ENCODE measurements around the gene FCHSD1. TPM values are rescaled to one million over a fixed set of nuclear protein-coding genes. Genes with fewer than 3 reads are reported as not detected.

The FCHSD1 gene
- total and polyA plus RNA-seq, 2 donors (not counting 1 experiment from before 2014, with no cell fraction given): 123 to 193 TPM

DNA sequence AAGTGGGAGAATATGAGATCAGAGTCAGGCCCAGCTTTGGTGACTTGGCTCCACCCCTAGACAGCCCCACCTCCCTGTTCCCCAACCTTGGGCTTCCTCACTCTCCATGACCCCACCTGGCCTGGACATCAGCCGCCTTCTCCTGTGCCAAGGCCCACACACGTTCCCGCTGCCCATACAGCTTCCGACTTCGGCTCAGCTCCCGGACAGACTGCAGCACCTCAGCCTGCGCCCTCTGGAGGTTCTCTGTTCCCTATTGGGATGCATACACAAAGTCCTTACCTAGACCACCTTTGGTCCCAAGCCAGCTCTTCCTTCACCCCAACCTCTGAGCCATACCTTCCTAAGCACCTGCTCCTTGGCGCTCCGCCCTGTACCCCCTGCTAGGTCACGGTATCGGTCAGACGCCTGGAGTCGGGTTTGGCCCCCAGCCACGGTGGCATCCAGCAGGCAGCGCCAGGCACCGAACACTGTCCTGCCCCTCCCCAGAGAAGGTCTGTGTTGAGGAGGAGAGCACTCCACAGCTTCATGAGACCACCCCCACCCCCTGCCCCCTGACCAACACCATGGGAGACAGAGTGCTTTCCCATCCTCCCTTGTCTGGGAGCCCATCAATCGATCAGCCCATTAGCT is 2.0 kb downstream of the FCHSD1 start:
- peaks cover 8% of the 10 kb centered on the region for H3K79me2 ChIP-seq (ENCODE audit: control insufficient read depth, insufficient read depth, low read length)
- H3K27me3 ChIP-seq (replicated peaks in 1 of 4; ENCODE audit: control extremely low read depth in 1 of 4, control insufficient read depth in 3 of 4, insufficient read depth in 4 of 4, low read length in 3 of 4): no peaks in the 10 kb centered on the region
- peaks cover 11 to 33% of the 10 kb centered on the region in 2 experiments for H3K36me3 ChIP-seq (replicated peaks in 1 of 2; ENCODE audit: control extremely low read depth in 1 of 2, control insufficient read depth in 1 of 2, extremely low read depth in 1 of 2, insufficient read depth in 2 of 2, low read length in 1 of 2)
- H3K4me3 Mint-ChIP-seq: peak overlapping the region; percentile 99
- DNase-seq (no peak), ATAC-seq (ENCODE audit: low read depth) (no peak)
- ChIA-PET CTCF (interaction anchor here (1.0 to 2.3 kb wide), 2 partner anchors 13 to 57 kb away, joined by 4 to 9 read pairs; partner anchors contain the start of genes HDAC3 and RELL2), POLR2A (no interaction called here)
- H4K20me1 ChIP-seq (ENCODE audit: control insufficient read depth, insufficient read depth, low read length, poor library complexity, severe bottlenecking): no peaks in the 10 kb centered on the region
- WGBS (ENCODE audit: insufficient coverage): 97% methylated on average over 13 of the region's 17 CpGs
- no peak overlapping the region for H3K9ac ChIP-seq (ENCODE audit: low read length)
- no peak overlapping the region for H3K27ac ChIP-seq (ENCODE audit: low read length in 2 of 2)
- H3K27ac Mint-ChIP-seq: no peak overlapping the region
- intact Hi-C loops (cut with micrococcal nuclease): no loop called here
- TF ChIP-seq, protein P1, sequence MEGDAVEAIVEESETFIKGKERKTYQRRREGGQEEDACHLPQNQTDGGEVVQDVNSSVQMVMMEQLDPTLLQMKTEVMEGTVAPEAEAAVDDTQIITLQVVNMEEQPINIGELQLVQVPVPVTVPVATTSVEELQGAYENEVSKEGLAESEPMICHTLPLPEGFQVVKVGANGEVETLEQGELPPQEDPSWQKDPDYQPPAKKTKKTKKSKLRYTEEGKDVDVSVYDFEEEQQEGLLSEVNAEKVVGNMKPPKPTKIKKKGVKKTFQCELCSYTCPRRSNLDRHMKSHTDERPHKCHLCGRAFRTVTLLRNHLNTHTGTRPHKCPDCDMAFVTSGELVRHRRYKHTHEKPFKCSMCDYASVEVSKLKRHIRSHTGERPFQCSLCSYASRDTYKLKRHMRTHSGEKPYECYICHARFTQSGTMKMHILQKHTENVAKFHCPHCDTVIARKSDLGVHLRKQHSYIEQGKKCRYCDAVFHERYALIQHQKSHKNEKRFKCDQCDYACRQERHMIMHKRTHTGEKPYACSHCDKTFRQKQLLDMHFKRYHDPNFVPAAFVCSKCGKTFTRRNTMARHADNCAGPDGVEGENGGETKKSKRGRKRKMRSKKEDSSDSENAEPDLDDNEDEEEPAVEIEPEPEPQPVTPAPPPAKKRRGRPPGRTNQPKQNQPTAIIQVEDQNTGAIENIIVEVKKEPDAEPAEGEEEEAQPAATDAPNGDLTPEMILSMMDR (IDR thresholded peaks at IDR 0.05): no peak
- TF ChIP-seq EZH2 (IDR thresholded peaks at IDR 0.05; ENCODE audit: borderline replicate concordance, insufficient read depth, low read depth, low read length, poor library complexity, severe bottlenecking): no peak
- peaks cover 14 to 22% of the 10 kb centered on the region in 2 donors for H3K4me1 ChIP-seq (ENCODE audit: control insufficient read depth in 2 of 2, insufficient read depth in 2 of 2, low read length in 2 of 2)
- no peaks in the 10 kb centered on the region for H3K27me3 Mint-ChIP-seq
- H3K4me1 Mint-ChIP-seq: peaks cover 34% of the 10 kb centered on the region
- no peak overlapping the region for H3K4me2 ChIP-seq (replicated peaks; ENCODE audit: low read depth, low read length, poor library complexity, severe bottlenecking)
- no peaks in the 10 kb centered on the region for H3K9me3 Mint-ChIP-seq (ENCODE audit: insufficient read depth)
- no peaks in the 10 kb centered on the region for H3K9me3 ChIP-seq (ENCODE audit: control extremely low read depth in 1 of 3, control insufficient read depth in 2 of 3, insufficient read depth in 1 of 3, low read length in 2 of 3)
- H2AFZ ChIP-seq (ENCODE audit: insufficient read depth, low read depth, low read length, poor library complexity, severe bottlenecking): no peak overlapping the region
- H3K4me3 ChIP-seq (ENCODE audit: control extremely low read depth in 1 of 5, extremely low read depth in 1 of 5, insufficient read depth in 1 of 5, low read depth in 2 of 5, low read length in 4 of 5): no peak overlapping the region

- ChIA-PET CTCF (interaction anchor here (1.4 to 2.7 kb wide), 3 partner anchors 9 to 11 kb away, joined by 3 to 9 read pairs (median 5); partner anchors contain the start of genes HDAC3 and RELL2), POLR2A (no interaction called here)
- Histone ChIP-seq H2AFZ (ENCODE audit: insufficient read depth, low read depth, low read length, poor library complexity, severe bottlenecking) (no peak overlapping the region), H3K4me3 (ENCODE audit: control extremely low read depth in 1 of 5, extremely low read depth in 1 of 5, insufficient read depth in 1 of 5, low read depth in 2 of 5, low read length in 4 of 5) (no peak overlapping the region), H4K20me1 (ENCODE audit: control insufficient read depth, insufficient read depth, low read length, poor library complexity, severe bottlenecking) (no peaks in the 10 kb centered on the region), H3K9me3 (ENCODE audit: control extremely low read depth in 1 of 3, control insufficient read depth in 2 of 3, insufficient read depth in 1 of 3, low read length in 2 of 3) (no peaks in the 10 kb centered on the region), H3K27me3 (replicated peaks in 1 of 4; ENCODE audit: control extremely low read depth in 1 of 4, control insufficient read depth in 3 of 4, insufficient read depth in 4 of 4, low read length in 3 of 4) (no peaks in the 10 kb centered on the region), H3K36me3 (replicated peaks in 1 of 2; ENCODE audit: control extremely low read depth in 1 of 2, control insufficient read depth in 1 of 2, extremely low read depth in 1 of 2, insufficient read depth in 2 of 2, low read length in 1 of 2) (peaks cover 11 to 40% of the 10 kb centered on the region in 2 experiments), H3K9ac (ENCODE audit: low read length) (no peak overlapping the region), H3K4me2 (replicated peaks; ENCODE audit: low read depth, low read length, poor library complexity, severe bottlenecking) (no peak overlapping the region), H3K79me2 (ENCODE audit: control insufficient read depth, insufficient read depth, low read length) (peaks cover 8% of the 10 kb centered on the region), H3K27ac (ENCODE audit: low read length in 2 of 2) (no peak overlapping the region), H3K4me1 (ENCODE audit: control insufficient read depth in 2 of 2, insufficient read depth in 2 of 2, low read length in 2 of 2) (peaks cover 14 to 22% of the 10 kb centered on the region in 2 donors)
- intact Hi-C loops (cut with micrococcal nuclease): no loop called here
- ATAC-seq (ENCODE audit: low read depth) (no peak), DNase-seq (no peak)
- Mint-ChIP-seq H3K9me3 (ENCODE audit: insufficient read depth) (no peaks in the 10 kb centered on the region), H3K27ac (peak overlapping the region; percentile 17), H3K27me3 (no peaks in the 10 kb centered on the region), H3K4me1 (peaks cover 32% of the 10 kb centered on the region), H3K4me3 (no peak overlapping the region)
- WGBS (ENCODE audit: insufficient coverage): 100% methylated on average over 1 of the region's 3 CpGs
- TF ChIP-seq, protein P1 (IDR thresholded peaks at IDR 0.05): no peak
- TF ChIP-seq EZH2 (IDR thresholded peaks at IDR 0.05; ENCODE audit: borderline replicate concordance, insufficient read depth, low read depth, low read length, poor library complexity, severe bottlenecking): no peak
Observed at GRCh38 chr5:141647851-141648250, 3.4 kb downstream of the FCHSD1 start.

Data from B cell (primary cell).